HCT116 (cell line): ENCODE data around the gene THBS1. TPM values are rescaled to one million over a fixed set of nuclear protein-coding genes. Genes with fewer than 3 reads are reported as not detected.

ENCODE experiments used
- ATAC-seq: fragments of 200-7000 bp; cut with Tn5 transposase; 2 replicates; pipeline ENCODE4 v1.9.1; 2020; ENCODE audit warnings: mild to moderate bottlenecking, moderate library complexity
- BruUV-seq: library from RNA; stranded (reverse); fragments of 400-500 nt; replicated peaks from 2 replicates; lab custom pipeline; 2021; lab: Mats Ljungman, UMichigan
- CTCF ChIA-PET: fragments of 300-600 bp; sonication (Branson Sonifier 250); formaldehyde crosslinking; loops from one replicate; lab custom pipeline; 2021; ENCODE audit warnings: antibody characterized with exemption; lab: Charles Lee
- POLR2A ChIA-PET: fragments of 300-600, 350-600 bp; sonication (Branson Sonifier 250); formaldehyde crosslinking; loops from one replicate; lab custom pipeline; 2021; ENCODE audit warnings: antibody characterized with exemption; lab: Charles Lee
- RAD21 ChIA-PET, 2 experiments: fragments of 300-600 bp; sonication (Branson Sonifier 250); formaldehyde crosslinking; loops; one replicate each; lab custom pipeline; 2023; ENCODE audit warnings: low total read pairs in 2 of 2; ENCODE audit not compliant: uncharacterized antibody in 2 of 2, unreplicated experiment in 2 of 2, low non-redundant PET in 1 of 2; lab: Charles Lee
- DNase-seq: peaks from one replicate; pipeline ENCODE4 v3.0.0-alpha.2; 2010; ENCODE audit warnings: low read depth, low spot score
- H2AFZ ChIP-seq: fragments of 200-600 bp; shearing (Covaris generic), sonication (generic); 2 replicates; pipeline ENCODE4 v1.6.1; 2017; ENCODE audit warnings: low read depth, mixed run types, mixed read lengths, antibody characterized with exemption, low read length; ENCODE audit not compliant: poor library complexity, severe bottlenecking
- H3K27ac ChIP-seq: 2 replicates; pipeline ENCODE4 v1.5.1; 2012; ENCODE audit warnings: low read depth, low read length
- H3K27me3 ChIP-seq: fragments of 200-600 bp; sonication (generic); 2 replicates; pipeline ENCODE4 v1.6.1; 2016; ENCODE audit warnings: mixed run types, low read length, mixed read lengths; ENCODE audit not compliant: insufficient read depth
- H3K36me3 ChIP-seq, 2 experiments: fragments of 200-500 bp in 1 of 2; fragments of 200-600 bp in 1 of 2; sonication (Bioruptor generic) in 1 of 2; sonication (generic) in 1 of 2; 2 replicates each; pipeline versions ENCODE4 v1.5.1 to v1.6.1; 2014 to 2016; ENCODE audit warnings: low read length in 2 of 2, inconsistent platforms in 1 of 2, mixed read lengths in 1 of 2, mixed run types in 1 of 2; ENCODE audit not compliant: insufficient read depth in 2 of 2, control insufficient read depth in 1 of 2
- H3K4me1 ChIP-seq, 2 experiments: fragments of 200-600 bp in 1 of 2; sonication (generic) in 1 of 2; 2 replicates each; pipeline versions ENCODE4 v1.5.1 to v1.6.1; 2012 to 2017; ENCODE audit warnings: low read length in 2 of 2, inconsistent platforms in 1 of 2, mild to moderate bottlenecking in 1 of 2, mixed read lengths in 1 of 2, mixed run types in 1 of 2, moderate library complexity in 1 of 2; ENCODE audit not compliant: insufficient read depth in 2 of 2, control insufficient read depth in 1 of 2
- H3K4me2 ChIP-seq: fragments of 200-600 bp; sonication (generic); 2 replicates; pipeline ENCODE4 v1.6.1; 2017; ENCODE audit warnings: mixed run types, low read length, mixed read lengths
- H3K4me3 ChIP-seq, 2 experiments: fragments of 200-600 bp in 1 of 2; sonication (generic) in 1 of 2; replicated peaks in 1 of 2; 2 replicates each; pipeline ENCODE4 v1.5.1; 2011 to 2016; ENCODE audit warnings: low read length in 2 of 2, control low read depth in 1 of 2, low read depth in 1 of 2, mild to moderate bottlenecking in 1 of 2, mixed read lengths in 1 of 2, mixed run types in 1 of 2
- H3K79me2 ChIP-seq: fragments of 200-600 bp; sonication (generic); 2 replicates; pipeline ENCODE4 v1.6.1; 2017; ENCODE audit warnings: mild to moderate bottlenecking, mixed run types, low read length, moderate library complexity, mixed read lengths; ENCODE audit not compliant: insufficient read depth
- H3K9ac ChIP-seq: fragments of 200-600 bp; sonication (generic); 2 replicates; pipeline ENCODE4 v1.6.1; 2016; ENCODE audit warnings: low read length, mixed read lengths
- H3K9me2 ChIP-seq: fragments of 200-600 bp; sonication (generic), shearing (Covaris generic); 2 replicates; pipeline ENCODE4 v1.6.1; 2017; ENCODE audit warnings: mixed run types, mild to moderate bottlenecking, moderate library complexity; ENCODE audit not compliant: insufficient read depth
- H3K9me3 ChIP-seq, 2 experiments: fragments of 200-500 bp in 1 of 2; fragments of 200-600 bp in 1 of 2; sonication (Bioruptor generic) in 1 of 2; sonication (generic) in 1 of 2; 2 replicates each; pipeline ENCODE4 v1.6.1; 2014 to 2017; ENCODE audit warnings: low read length in 2 of 2, mixed read lengths in 2 of 2, inconsistent platforms in 1 of 2, low read depth in 1 of 2, mild to moderate bottlenecking in 1 of 2, mixed run types in 1 of 2, moderate library complexity in 1 of 2; ENCODE audit not compliant: control insufficient read depth in 1 of 2, insufficient read depth in 1 of 2
- H4K20me1 ChIP-seq: fragments of 200-600 bp; sonication (generic), shearing (Covaris generic); 2 replicates; pipeline ENCODE4 v1.6.1; 2017; ENCODE audit warnings: mixed run types, mild to moderate bottlenecking, moderate library complexity; ENCODE audit not compliant: insufficient read depth
- EZH2 ChIP-seq: fragments of 200-600 bp; sonication (generic); IDR thresholded peaks from 2 replicates; pipeline ENCODE4 v1.6.1; 2017; ENCODE audit warnings: antibody characterized with exemption, mixed run types
- FOSL1 ChIP-seq: IDR thresholded peaks from 2 replicates; pipeline ENCODE4 v1.6.1; 2012; ENCODE audit warnings: low read depth
- POLR2A ChIP-seq: IDR thresholded peaks from 2 replicates; pipeline ENCODE4 v1.7.0; 2011; ENCODE audit warnings: borderline replicate concordance; ENCODE audit not compliant: insufficient read depth, insufficient read length; ENCODE audit errors: extremely low read depth
- RAD21 ChIP-seq: IDR thresholded peaks from 2 replicates; pipeline ENCODE4 v1.6.1; 2012; ENCODE audit warnings: low read depth, mild to moderate bottlenecking
- SIN3A ChIP-seq: IDR thresholded peaks from 2 replicates; pipeline ENCODE4 v1.6.1; 2012; ENCODE audit warnings: low read depth
- SP1 ChIP-seq: IDR thresholded peaks from 2 replicates; pipeline ENCODE4 v1.6.1; 2012; ENCODE audit warnings: low read depth
- intact Hi-C: fragments of 100-400 bp; cut with micrococcal nuclease; formaldehyde crosslinking; loops from 2 replicates; pipeline ENCODE4 v1.10.0; 2022
- total RNA-seq: library from RNA; stranded (reverse); gene quantifications from one replicate; pipeline ENCODE4 v1.2.1, GENCODE V29; 2021; ENCODE audit not compliant: unreplicated experiment
- TF ChIP-seq, protein P1 (sequence below), 3 experiments: fragments of 200-600 bp in 1 of 3; sonication (generic) in 1 of 3; IDR thresholded peaks in 2 of 3; conservative IDR thresholded peaks in 1 of 3; 2 replicates each; pipeline ENCODE4 v1.5.1; 2012 to 2017; ENCODE audit warnings: low read depth in 2 of 3, low read length in 2 of 3, antibody characterized with exemption in 1 of 3, borderline replicate concordance in 1 of 3, control low read depth in 1 of 3, mild to moderate bottlenecking in 1 of 3, mixed read lengths in 1 of 3, mixed run types in 1 of 3, moderate library complexity in 1 of 3; ENCODE audit not compliant: insufficient read depth in 1 of 3
- TF ChIP-seq, protein P2 (sequence below): IDR thresholded peaks from 2 replicates; pipeline ENCODE4 v1.6.1; 2012; ENCODE audit warnings: low read depth
- TF ChIP-seq, protein P3 (sequence below): IDR thresholded peaks from 2 replicates; pipeline ENCODE4 v1.6.1; 2012

Gene THBS1
- total RNA-seq, 1 experiment from 2014 or later, result 6.3 TPM

DNA sequence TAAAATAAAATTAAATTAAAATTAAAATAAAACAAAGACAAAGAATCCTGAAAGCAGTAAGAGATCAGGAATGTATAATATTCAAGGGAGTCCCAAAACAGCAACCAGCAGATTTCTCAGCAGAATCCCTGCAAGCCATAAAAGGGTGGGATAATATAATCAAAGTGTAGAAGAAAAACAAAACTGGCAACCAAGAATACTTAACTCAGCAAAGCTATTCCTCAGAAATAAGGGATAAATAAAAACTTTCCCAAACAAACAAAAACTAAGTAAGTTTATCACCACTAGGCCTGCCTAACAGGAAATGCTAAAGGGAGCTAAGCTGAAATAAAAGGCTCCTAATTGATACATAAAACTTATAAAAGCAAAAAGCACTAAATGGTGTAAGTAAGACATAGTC is 29.8 kb downstream of the THBS1 start:
- RAD21 ChIA-PET, result no interaction called here
- no peak overlapping the region for H3K4me3 ChIP-seq
- DNase-seq (no peak), ATAC-seq (no peak)
- no peak overlapping the region for H3K27ac ChIP-seq
- H3K9me2 ChIP-seq, result no peaks in the 10 kb centered on the region; the same call in 1 of the 2 replicates
- H3K27me3 ChIP-seq, result no peaks in the 10 kb centered on the region
- H3K4me1 ChIP-seq, result no peaks in the 10 kb centered on the region
- POLR2A ChIA-PET, result no interaction called here
- no peak for TF ChIP-seq POLR2A
- TF ChIP-seq SIN3A, result no peak
- TF ChIP-seq, protein P1, sequence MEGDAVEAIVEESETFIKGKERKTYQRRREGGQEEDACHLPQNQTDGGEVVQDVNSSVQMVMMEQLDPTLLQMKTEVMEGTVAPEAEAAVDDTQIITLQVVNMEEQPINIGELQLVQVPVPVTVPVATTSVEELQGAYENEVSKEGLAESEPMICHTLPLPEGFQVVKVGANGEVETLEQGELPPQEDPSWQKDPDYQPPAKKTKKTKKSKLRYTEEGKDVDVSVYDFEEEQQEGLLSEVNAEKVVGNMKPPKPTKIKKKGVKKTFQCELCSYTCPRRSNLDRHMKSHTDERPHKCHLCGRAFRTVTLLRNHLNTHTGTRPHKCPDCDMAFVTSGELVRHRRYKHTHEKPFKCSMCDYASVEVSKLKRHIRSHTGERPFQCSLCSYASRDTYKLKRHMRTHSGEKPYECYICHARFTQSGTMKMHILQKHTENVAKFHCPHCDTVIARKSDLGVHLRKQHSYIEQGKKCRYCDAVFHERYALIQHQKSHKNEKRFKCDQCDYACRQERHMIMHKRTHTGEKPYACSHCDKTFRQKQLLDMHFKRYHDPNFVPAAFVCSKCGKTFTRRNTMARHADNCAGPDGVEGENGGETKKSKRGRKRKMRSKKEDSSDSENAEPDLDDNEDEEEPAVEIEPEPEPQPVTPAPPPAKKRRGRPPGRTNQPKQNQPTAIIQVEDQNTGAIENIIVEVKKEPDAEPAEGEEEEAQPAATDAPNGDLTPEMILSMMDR (IDR thresholded peaks at IDR 0.05 in 2 of 3, conservative IDR thresholded peaks at IDR 0.05 in 1 of 3; ENCODE audit: borderline replicate concordance in 1 of 3, insufficient read depth in 1 of 3, low read depth in 2 of 3, low read length in 2 of 3), result no peak
- TF ChIP-seq, protein P2, sequence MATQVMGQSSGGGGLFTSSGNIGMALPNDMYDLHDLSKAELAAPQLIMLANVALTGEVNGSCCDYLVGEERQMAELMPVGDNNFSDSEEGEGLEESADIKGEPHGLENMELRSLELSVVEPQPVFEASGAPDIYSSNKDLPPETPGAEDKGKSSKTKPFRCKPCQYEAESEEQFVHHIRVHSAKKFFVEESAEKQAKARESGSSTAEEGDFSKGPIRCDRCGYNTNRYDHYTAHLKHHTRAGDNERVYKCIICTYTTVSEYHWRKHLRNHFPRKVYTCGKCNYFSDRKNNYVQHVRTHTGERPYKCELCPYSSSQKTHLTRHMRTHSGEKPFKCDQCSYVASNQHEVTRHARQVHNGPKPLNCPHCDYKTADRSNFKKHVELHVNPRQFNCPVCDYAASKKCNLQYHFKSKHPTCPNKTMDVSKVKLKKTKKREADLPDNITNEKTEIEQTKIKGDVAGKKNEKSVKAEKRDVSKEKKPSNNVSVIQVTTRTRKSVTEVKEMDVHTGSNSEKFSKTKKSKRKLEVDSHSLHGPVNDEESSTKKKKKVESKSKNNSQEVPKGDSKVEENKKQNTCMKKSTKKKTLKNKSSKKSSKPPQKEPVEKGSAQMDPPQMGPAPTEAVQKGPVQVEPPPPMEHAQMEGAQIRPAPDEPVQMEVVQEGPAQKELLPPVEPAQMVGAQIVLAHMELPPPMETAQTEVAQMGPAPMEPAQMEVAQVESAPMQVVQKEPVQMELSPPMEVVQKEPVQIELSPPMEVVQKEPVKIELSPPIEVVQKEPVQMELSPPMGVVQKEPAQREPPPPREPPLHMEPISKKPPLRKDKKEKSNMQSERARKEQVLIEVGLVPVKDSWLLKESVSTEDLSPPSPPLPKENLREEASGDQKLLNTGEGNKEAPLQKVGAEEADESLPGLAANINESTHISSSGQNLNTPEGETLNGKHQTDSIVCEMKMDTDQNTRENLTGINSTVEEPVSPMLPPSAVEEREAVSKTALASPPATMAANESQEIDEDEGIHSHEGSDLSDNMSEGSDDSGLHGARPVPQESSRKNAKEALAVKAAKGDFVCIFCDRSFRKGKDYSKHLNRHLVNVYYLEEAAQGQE, result no peak
- TF ChIP-seq SP1, result no peak
- TF ChIP-seq RAD21, result no peak
- no peak for TF ChIP-seq FOSL1
- TF ChIP-seq, protein P3, sequence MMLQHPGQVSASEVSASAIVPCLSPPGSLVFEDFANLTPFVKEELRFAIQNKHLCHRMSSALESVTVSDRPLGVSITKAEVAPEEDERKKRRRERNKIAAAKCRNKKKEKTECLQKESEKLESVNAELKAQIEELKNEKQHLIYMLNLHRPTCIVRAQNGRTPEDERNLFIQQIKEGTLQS, result no peak
- no peak for TF ChIP-seq EZH2
- TF ChIP-seq, all 23 proteins: peak for 0
- CTCF ChIA-PET, result no interaction called here
- BruUV-seq, result no TSS peak
- intact Hi-C loops, result no loop called here
- Histone ChIP-seq H2AFZ (no peak overlapping the region), H3K9me3 (no peaks in the 10 kb centered on the region; a peak in 1 of 4 replicates), H3K9ac (no peak overlapping the region), H3K4me2 (no peak overlapping the region), H3K79me2 (no peaks in the 10 kb centered on the region), H3K36me3 (no peaks in the 10 kb centered on the region), H4K20me1 (no peaks in the 10 kb centered on the region)
